NCI-H1694 treated with DMSO at 0.1 percent for 48 hours (cell line): ENCODE measurements around the gene SEC11C.

ENCODE experiments used
- DNase-seq: peaks from one replicate; lab custom pipeline; 2025; lab: John Stamatoyannopoulos, UW

The SEC11C gene

GRCh38 chr18:59144483-59144882 lies 4.8 kb downstream of the SEC11C start:
- no peak for DNase-seq

DNA sequence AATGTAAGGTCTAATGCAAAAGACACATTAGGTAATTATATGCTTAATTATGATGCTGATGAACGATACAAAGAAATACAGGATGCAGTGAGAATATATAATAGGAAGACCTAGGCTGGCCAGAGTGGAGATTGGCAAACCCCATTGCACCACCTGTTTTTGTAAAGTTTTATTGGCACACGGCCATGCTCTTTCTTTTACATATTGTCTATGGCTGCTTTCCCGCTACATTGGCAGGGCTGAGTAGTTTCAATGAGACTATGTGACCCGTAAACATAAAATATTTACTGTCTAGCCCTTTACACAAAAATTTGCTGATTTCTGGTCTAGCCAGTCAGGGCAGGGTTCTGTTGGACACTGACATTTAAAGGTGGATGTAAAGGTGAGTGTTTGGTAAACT lies 5.4 kb downstream of the SEC11C start:
- no peak for DNase-seq

DNA sequence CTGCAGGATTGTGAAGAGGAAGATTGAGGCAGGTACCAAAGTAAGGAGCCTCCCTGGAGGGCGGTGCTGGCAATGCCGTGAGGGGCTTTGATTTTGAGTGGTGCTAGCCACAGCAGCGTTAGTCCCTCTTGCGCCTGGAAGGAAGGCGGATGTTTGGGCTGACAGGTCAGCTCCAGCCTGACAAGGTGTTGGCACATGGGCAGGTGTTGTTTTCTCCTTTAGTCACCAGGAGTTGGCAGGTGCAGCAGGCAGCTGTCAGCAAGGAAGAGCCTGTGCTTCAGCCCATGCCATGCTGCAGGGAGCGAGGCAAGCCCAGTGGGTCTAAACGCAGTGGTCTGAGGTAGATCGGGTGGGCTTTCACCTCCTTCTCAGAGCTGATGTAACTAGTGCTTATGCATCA lies 8.5 kb downstream of the SEC11C start:
- DNase-seq = no peak

DNA sequence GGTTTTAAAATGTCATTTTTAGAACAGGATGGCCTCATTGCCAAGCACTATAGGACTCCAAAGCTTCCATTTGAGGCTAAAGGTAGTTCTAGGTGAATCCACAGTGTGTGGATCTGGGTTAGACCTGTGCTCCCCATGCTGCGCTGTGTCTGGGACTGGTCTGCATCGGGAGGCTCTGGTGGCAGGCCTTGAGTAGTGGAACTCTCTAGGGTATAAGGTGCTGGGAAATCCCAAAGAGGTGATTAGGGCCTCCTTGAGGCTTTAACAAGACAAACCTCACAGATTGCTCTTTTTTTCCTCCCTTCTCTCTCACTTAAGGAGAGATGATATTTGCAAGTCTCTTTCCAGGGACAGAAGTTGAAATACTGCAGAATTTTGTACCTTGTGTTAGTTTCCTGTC lies 9.3 kb downstream of the SEC11C start:
- DNase-seq = no peak

DNA sequence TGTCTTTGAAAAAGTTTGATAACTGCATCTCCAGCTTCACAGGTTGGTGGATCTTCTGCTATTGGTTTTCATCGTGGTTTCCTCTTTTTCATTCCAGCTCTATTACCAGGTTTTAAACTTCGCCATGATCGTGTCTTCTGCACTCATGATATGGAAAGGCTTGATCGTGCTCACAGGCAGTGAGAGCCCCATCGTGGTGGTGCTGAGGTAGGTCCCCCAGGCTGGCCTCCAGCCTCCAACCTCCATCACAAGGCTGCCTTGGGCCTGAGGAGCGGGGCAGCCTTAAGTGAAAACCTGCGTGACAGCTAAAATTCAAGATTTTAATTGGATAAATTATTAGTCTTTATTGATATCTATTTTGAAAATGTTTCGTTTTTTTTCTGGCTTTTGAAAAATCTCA lies 9.7 kb downstream of the SEC11C start:
- DNase-seq = no peak

GRCh38 chr18:59150236-59150635 lies 10.6 kb downstream of the SEC11C start:
- DNase-seq = no peak

- no peak for DNase-seq
Measured at GRCh38 chr18:59155153-59155552, 15.5 kb downstream of the SEC11C start.

GRCh38 chr18:59156316-59156715 lies 16.6 kb downstream of the SEC11C start:
- no peak for DNase-seq

- DNase-seq = no peak
Measured at GRCh38 chr18:59159265-59159664, 19.6 kb downstream of the SEC11C start.

DNA sequence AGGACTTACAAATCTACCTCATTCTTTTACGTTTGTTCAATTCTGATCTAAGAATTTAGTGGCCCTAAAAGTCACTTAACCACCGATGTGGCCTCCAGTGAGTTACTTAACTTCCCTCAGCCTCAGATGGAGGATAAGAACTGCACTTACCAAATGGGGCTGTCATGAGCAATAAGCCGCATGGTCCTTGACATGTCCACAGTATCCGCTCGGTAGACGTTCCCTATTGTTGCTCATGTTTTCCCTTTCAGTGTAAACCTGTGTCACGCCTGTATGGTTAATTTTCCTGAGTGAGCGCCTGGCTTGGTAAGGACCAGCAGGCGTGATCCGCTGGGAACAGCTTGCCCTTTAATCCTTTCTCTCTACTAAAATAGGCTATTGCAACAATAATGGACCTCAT lies 20.3 kb downstream of the SEC11C start:
- no peak for DNase-seq

DNA sequence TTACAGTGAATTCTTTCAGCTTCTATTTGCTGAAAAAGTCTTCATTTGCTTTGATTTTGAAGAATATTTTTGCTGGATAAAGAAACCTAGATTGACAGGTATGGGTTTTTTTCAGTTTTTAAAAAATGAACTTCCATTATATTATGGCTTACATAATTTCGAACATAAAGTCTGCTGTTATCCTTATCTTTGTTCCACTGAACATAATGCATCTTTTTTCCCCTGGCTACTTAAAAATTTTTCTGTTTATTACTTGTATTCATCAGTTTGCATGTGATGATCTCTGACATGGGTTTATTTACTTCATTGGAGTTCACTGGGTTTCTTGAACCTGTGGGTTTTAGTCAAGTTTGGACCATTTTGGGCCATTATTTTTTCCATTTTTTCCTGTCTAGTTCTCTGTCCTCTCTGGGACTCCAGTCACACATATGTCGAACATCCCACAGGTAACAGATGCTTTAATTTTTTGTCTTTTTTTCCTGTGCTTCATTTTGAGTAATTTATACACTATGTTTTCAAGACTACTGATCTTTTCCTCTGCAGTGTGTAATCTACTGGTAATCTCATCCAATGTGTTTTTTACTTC lies 33.1 kb downstream of the SEC11C start:
- no peak for DNase-seq

DNA sequence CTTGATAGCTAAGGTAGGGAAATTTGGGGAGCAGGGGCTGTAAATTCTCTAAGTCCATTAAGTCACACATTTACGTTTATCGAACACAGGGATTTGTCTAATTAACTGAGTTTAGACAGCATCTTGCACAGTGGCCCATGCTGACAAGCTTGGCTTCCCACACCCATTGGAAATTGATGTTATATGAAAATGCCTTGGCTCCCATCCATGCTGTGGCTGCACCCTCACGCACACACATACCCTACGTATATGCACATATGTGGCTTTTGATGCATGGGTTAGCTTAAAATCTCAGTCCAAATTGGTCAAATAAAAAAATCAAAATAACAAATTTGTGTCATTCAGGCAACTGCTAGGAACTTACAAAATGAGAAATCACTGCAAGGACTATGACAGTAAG lies 37.8 kb downstream of the SEC11C start:
- no peak for DNase-seq

GRCh38 chr18:59180150-59180845 lies 40.6 kb downstream of the SEC11C start:
- no peak for DNase-seq

- no peak for DNase-seq
Measured at GRCh38 chr18:59182673-59183072, 43.0 kb downstream of the SEC11C start.

GRCh38 chr18:59189008-59189407 lies 49.3 kb downstream of the SEC11C start:
- no peak for DNase-seq

- no peak for DNase-seq
Measured at GRCh38 chr18:59189746-59190145, 50.1 kb downstream of the SEC11C start.

GRCh38 chr18:59196161-59196725 lies 56.6 kb downstream of the SEC11C start:
- DNase-seq = peak; percentile 40

GRCh38 chr18:59197636-59198035 lies 58.0 kb downstream of the SEC11C start:
- no peak for DNase-seq

DNA sequence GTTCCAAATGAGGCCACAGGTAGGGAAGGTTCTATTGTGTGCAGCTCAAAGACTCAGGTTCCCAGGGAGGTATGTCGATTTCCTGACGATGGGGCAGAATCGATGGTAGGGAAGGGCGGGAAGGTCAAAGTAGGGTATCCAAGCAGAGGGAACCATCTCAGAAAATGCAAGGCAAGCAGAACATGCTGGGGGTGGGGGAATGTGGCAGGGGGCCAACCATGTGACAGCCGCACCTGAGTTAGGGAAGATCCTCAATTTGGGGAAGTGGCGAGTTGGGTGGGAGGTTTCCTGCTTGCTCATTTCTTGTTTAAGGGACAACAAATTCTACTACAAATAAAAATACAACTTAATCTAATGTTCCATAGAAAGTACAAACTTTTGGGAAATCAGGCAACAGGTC lies 58.5 kb downstream of the SEC11C start:
- DNase-seq = no peak

DNA sequence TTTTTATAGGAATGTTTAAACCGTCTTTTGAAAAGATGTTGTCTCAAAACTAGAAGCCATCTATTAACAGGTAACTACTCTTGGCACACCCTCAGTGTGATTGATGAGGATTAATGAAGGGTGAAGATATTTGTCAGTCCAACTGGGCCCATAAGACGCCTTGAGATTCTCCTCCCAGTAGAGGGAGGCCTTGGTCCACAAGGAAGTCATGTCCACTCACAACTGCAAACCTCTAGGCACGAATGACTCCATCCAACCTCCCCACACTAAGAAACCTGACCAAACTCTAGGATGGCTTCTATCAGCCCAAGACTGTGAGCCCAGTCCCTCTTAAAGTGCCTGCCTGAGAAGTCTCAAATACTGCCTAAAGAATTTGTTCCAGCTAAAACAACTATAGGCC lies 61.1 kb downstream of the SEC11C start:
- no peak for DNase-seq

GRCh38 chr18:59202258-59202820 lies 62.7 kb downstream of the SEC11C start:
- DNase-seq = no peak

- no peak for DNase-seq
Measured at GRCh38 chr18:59207506-59207905, 67.8 kb downstream of the SEC11C start.
